HepG2 (cell line): Measurements from ENCODE around the gene GADD45A. TPM values are rescaled to one million over a fixed set of nuclear protein-coding genes. Genes with fewer than 3 reads are reported as not detected.

ENCODE experiments used
- AGO2 ChIP-seq: fragments of 200-400 bp; formaldehyde crosslinking; optimal IDR thresholded peaks from 2 replicates; pipeline ENCODE3; 2017; ENCODE audit warnings: mild to moderate bottlenecking, low read depth, low read length, moderate library complexity
- BORCS8-MEF2B ChIP-seq: sonication (generic); formaldehyde crosslinking; IDR thresholded peaks from 2 replicates; pipeline ENCODE4 v1.8.0; 2022; ENCODE audit warnings: mild to moderate bottlenecking, missing genetic modification reagents
- EED ChIP-seq: sonication (generic); formaldehyde crosslinking; IDR thresholded peaks from 2 replicates; pipeline ENCODE4 v1.5.0; 2020; ENCODE audit warnings: mild to moderate bottlenecking, missing genetic modification reagents
- HNRNPL ChIP-seq: fragments of 200-400 bp; formaldehyde crosslinking; IDR thresholded peaks from 2 replicates; pipeline ENCODE4 v1.6.1; 2017; ENCODE audit warnings: mild to moderate bottlenecking, low read depth, low read length
- NFRKB ChIP-seq: fragments of 450-650 bp; IDR thresholded peaks from 2 replicates; pipeline ENCODE4 v1.6.1; 2017
- NR1H2 ChIP-seq: sonication (generic); formaldehyde crosslinking; IDR thresholded peaks from 2 replicates; pipeline ENCODE4 v1.8.1; 2022; ENCODE audit warnings: low read depth, missing genetic modification reagents, borderline replicate concordance
- NR2F1 ChIP-seq, 2 experiments: fragments of 450-650 bp in 1 of 2; formaldehyde crosslinking in 1 of 2; IDR thresholded peaks; 2 replicates each; pipeline versions ENCODE4 v1.5.0 to v1.6.1; 2016 to 2020; ENCODE audit warnings: mild to moderate bottlenecking in 1 of 2, missing compliant biosample characterization in 1 of 2, missing genetic modification reagents in 1 of 2, moderate library complexity in 1 of 2
- RBAK ChIP-seq: sonication (generic); formaldehyde crosslinking; IDR thresholded peaks from 2 replicates; pipeline ENCODE4 v1.5.1; 2020; ENCODE audit warnings: mild to moderate bottlenecking, missing genetic modification reagents
- SRSF4 ChIP-seq: fragments of 200-400 bp; formaldehyde crosslinking; IDR thresholded peaks from one replicate; pipeline ENCODE4 v1.6.1; 2018; ENCODE audit warnings: mild to moderate bottlenecking, low read depth, low read length, moderate library complexity; ENCODE audit not compliant: poor library complexity, severe bottlenecking
- ZFX ChIP-seq: sonication (generic); formaldehyde crosslinking; IDR thresholded peaks from 2 replicates; pipeline ENCODE4 v1.4.0; 2020; ENCODE audit warnings: mild to moderate bottlenecking, low read depth, missing genetic modification reagents, moderate library complexity
- ZNF12 ChIP-seq: sonication (generic); formaldehyde crosslinking; IDR thresholded peaks from 2 replicates; pipeline ENCODE4 v1.5.0; 2020; ENCODE audit warnings: missing genetic modification reagents
- ZNF264 ChIP-seq: sonication (generic); formaldehyde crosslinking; IDR thresholded peaks from 2 replicates; pipeline ENCODE4 v1.4.0; 2020; ENCODE audit warnings: missing genetic modification reagents
- polyA plus RNA-seq, 8 experiments: library from polyadenylated mRNA; depleted of rRNA in 3 of 8; stranded (reverse) in 7 of 8; unstranded in 1 of 8; fragments of >200 nt; fragmentation: Illumina TruSeq in 4 of 8; extraction: Trizol in 4 of 8; gene quantifications; 2 replicates each; pipeline versions ENCODE4 v1.2.1 to v1.2.3, GENCODE V29; 2011 to 2016; ENCODE audit warnings: low read depth in 4 of 8, missing spikeins in 1 of 8, mixed read lengths in 1 of 8; ENCODE audit not compliant: insufficient read depth in 1 of 8
- total RNA-seq, 5 experiments: library from RNA; depleted of rRNA; stranded (reverse); fragments of >200 nt; fragmentation: Illumina TruSeq; extraction: Trizol; gene quantifications; 2 replicates each; pipeline ENCODE4 v1.2.3, GENCODE V29; 2016; ENCODE audit warnings: low read depth in 1 of 5
- TF ChIP-seq, protein P1 (sequence below): sonication (generic); formaldehyde crosslinking; IDR thresholded peaks from 2 replicates; pipeline ENCODE4 v1.4.0; 2020; ENCODE audit warnings: missing genetic modification reagents
- TF ChIP-seq, protein P2 (sequence below): sonication (generic); formaldehyde crosslinking; IDR thresholded peaks from 2 replicates; pipeline ENCODE4 v1.4.0; 2020; ENCODE audit warnings: low read depth, mild to moderate bottlenecking, missing genetic modification reagents
- TF ChIP-seq, protein P3 (sequence below): IDR thresholded peaks from 2 replicates; pipeline ENCODE4 v1.6.1; 2016; ENCODE audit warnings: low read depth, control low read depth
- TF ChIP-seq, protein P4 (sequence below): sonication (generic); formaldehyde crosslinking; IDR thresholded peaks from 2 replicates; pipeline ENCODE4 v1.4.0; 2020; ENCODE audit warnings: missing genetic modification reagents, mild to moderate bottlenecking, borderline replicate concordance
- TF ChIP-seq, protein P5 (sequence below): sonication (generic); formaldehyde crosslinking; IDR thresholded peaks from 2 replicates; pipeline ENCODE4 v1.8.0; 2022; ENCODE audit warnings: missing genetic modification reagents, low read depth, mild to moderate bottlenecking, borderline replicate concordance

The GADD45A gene
- total and polyA plus RNA-seq, 2 of the 13 experiments (the other 11 are each of a cell fraction or from before 2014, with no cell fraction given): 33.2 to 46.2 TPM

DNA sequence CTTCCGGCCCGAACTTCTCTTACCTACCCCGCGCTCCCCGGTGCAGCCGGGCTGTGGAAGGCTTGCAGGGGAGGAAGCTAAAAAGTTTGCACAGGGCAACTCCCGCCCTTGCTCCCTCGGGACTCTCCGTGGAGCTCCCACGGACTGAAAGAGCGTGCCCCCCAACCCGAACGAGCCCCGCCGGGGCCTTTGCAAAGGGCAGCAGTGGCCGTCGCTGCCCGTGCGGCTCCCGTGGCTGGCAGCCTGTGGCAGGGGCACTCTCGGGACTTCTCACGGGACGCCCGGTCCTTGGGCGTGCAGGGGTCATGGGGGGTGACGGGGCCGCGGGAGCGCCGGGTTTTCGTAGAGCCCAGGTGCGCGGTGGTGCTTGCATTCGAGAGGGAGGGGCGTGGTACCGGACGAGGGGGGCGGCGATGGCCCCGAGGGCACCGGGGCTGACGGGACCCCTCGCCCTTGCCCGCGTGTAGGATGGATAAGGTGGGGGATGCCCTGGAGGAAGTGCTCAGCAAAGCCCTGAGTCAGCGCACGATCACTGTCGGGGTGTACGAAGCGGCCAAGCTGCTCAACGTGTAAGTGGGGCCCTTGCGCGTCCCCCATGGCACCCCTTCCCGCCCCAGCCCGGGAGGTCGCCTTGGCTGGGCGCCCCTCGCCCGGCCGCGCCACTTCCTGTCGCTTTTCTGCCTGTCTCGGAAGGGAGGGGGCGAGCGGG, 711 bp downstream of the GADD45A start (continued):
- TF ChIP-seq NR2F1 (CRISPR knock-in tag; IDR thresholded peaks at IDR 0.05) (peak in 1 of 2 experiments; percentile 24; a peak in 2 of 4 replicates), EED (CRISPR knock-in tag) (0 out of 2 replicates have a peak, but pooled peaks have one; percentile 1), ZFX (0 out of 2 replicates have a peak, but pooled peaks have one; percentile 0), AGO2 (peak; percentile 90), NFRKB (no peak), ZNF264 (CRISPR knock-in tag) (no peak; the same call in 1 of the 2 replicates), HNRNPL (peak; percentile 87), RBAK (CRISPR knock-in tag) (no peak), NR1H2 (CRISPR knock-in tag) (no peak), BORCS8-MEF2B (CRISPR knock-in tag) (peak; percentile 5; the same call in 1 of the 2 replicates), ZNF12 (CRISPR knock-in tag) (no peak), SRSF4 (peak; percentile 19)
- TF ChIP-seq, protein P1, sequence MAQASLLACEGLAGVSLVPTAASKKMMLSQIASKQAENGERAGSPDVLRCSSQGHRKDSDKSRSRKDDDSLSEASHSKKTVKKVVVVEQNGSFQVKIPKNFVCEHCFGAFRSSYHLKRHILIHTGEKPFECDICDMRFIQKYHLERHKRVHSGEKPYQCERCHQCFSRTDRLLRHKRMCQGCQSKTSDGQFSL: no peak
- TF ChIP-seq, protein P2, sequence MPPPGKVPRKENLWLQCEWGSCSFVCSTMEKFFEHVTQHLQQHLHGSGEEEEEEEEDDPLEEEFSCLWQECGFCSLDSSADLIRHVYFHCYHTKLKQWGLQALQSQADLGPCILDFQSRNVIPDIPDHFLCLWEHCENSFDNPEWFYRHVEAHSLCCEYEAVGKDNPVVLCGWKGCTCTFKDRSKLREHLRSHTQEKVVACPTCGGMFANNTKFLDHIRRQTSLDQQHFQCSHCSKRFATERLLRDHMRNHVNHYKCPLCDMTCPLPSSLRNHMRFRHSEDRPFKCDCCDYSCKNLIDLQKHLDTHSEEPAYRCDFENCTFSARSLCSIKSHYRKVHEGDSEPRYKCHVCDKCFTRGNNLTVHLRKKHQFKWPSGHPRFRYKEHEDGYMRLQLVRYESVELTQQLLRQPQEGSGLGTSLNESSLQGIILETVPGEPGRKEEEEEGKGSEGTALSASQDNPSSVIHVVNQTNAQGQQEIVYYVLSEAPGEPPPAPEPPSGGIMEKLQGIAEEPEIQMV (CRISPR knock-in tag): no peak; the same call in 1 of the 2 replicates
- TF ChIP-seq, protein P3, sequence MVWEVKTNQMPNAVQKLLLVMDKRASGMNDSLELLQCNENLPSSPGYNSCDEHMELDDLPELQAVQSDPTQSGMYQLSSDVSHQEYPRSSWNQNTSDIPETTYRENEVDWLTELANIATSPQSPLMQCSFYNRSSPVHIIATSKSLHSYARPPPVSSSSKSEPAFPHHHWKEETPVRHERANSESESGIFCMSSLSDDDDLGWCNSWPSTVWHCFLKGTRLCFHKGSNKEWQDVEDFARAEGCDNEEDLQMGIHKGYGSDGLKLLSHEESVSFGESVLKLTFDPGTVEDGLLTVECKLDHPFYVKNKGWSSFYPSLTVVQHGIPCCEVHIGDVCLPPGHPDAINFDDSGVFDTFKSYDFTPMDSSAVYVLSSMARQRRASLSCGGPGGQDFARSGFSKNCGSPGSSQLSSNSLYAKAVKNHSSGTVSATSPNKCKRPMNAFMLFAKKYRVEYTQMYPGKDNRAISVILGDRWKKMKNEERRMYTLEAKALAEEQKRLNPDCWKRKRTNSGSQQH: peak; percentile 59; the same call in 1 of the 2 replicates
- TF ChIP-seq, protein P4, sequence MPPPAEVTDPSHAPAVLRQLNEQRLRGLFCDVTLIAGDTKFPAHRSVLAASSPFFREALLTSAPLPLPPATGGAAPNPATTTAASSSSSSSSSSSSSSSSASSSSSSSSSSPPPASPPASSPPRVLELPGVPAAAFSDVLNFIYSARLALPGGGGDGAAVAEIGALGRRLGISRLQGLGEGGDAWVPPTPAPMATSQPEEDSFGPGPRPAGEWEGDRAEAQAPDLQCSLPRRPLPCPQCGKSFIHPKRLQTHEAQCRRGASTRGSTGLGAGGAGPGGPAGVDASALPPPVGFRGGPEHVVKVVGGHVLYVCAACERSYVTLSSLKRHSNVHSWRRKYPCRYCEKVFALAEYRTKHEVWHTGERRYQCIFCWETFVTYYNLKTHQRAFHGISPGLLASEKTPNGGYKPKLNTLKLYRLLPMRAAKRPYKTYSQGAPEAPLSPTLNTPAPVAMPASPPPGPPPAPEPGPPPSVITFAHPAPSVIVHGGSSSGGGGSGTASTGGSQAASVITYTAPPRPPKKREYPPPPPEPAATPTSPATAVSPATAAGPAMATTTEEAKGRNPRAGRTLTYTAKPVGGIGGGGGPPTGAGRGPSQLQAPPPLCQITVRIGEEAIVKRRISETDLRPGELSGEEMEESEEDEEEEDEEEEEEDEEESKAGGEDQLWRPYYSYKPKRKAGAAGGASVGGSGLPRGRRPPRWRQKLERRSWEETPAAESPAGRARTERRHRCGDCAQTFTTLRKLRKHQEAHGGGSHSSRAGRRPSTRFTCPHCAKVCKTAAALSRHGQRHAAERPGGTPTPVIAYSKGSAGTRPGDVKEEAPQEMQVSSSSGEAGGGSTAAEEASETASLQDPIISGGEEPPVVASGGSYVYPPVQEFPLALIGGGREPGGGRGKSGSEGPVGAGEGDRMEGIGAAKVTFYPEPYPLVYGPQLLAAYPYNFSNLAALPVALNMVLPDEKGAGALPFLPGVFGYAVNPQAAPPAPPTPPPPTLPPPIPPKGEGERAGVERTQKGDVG (CRISPR knock-in tag): peak; percentile 24
- TF ChIP-seq, protein P5, sequence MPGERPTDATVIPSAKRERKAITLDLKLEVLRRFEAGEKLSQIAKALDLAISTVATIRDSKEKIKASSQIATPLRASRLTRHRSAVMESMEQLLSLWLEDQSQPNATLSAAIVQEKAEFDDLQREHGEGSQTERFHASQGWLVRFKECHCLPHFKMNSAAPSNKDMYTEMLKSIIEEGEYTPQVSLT (CRISPR knock-in tag): no peak
